ENCODE data around the gene GPR160.

GRCh38 chr3:170047133-170047404 is 9.3 kb downstream of the GPR160 start:
- TF ChIP-seq CTCF (conservative IDR thresholded peaks at IDR 0.05; ENCODE audit: low read length) (no peak), EZH2phosphoT487 (IDR thresholded peaks at IDR 0.05; ENCODE audit: borderline replicate concordance, low read depth, low read length) (no peak)
